ENCODE data around the gene DOCK7. TPM values are rescaled to one million over a fixed set of nuclear protein-coding genes. Genes with fewer than 3 reads are reported as not detected.

Gene DOCK7
- total and polyA plus RNA-seq, 12 donors, result 3.5 to 17.1 (median 11.2) TPM

GRCh38 chr1:62439652-62440371 is 248.4 kb downstream of the DOCK7 start:
- Histone ChIP-seq H3K27ac (no peak overlapping the region), H3K9me3 (no peaks in the 10 kb centered on the region), H3K4me1 (peaks cover 4 to 42% (median 28%) of the 10 kb centered on the region in 9 donors), H3K36me3 (peaks cover 0 to 47% (median 10%) of the 10 kb centered on the region in 9 donors), H3K27me3 (no peaks in the 10 kb centered on the region), H3K4me3 (peak overlapping the region in 1 of 10 donors; percentile 72)
- TF ChIP-seq CTCF (IDR thresholded peaks at IDR 0.05), result no peak
- 83 to 86% methylated on average over 4 of the region's 4 CpGs for WGBS, 2 donors
- intact Hi-C loops (cut with DNase I), result loop anchor here in 1 of 10 donors (5.0 kb wide), 1 partner anchor 342 kb away; the partner anchor contains the start of gene ATG4C
- ATAC-seq (no peak), DNase-seq (no peak)

- peak overlapping the region; percentile 71 to 96 (median 86) for H3K4me3 ChIP-seq
- H3K27ac ChIP-seq, result peak overlapping the region in 4 of 10 donors; percentile 95 to 99 (median 98)
- intact Hi-C loops (cut with DNase I), result loop anchor here in 1 of 10 donors (5.0 kb wide), 1 partner anchor 344 kb away; the partner anchor contains the start of gene ATG4C
- no peak for DNase-seq
- no peak for ATAC-seq
- H3K27me3 ChIP-seq, result no peaks in the 10 kb centered on the region
- peaks cover 0 to 30% (median 5%) of the 10 kb centered on the region in 9 donors for H3K36me3 ChIP-seq
- peaks cover 4 to 42% (median 28%) of the 10 kb centered on the region in 9 donors for H3K4me1 ChIP-seq
- 3 to 5% methylated on average over 7 of the region's 7 CpGs for WGBS, 2 donors
- no peaks in the 10 kb centered on the region for H3K9me3 ChIP-seq
- TF ChIP-seq CTCF (IDR thresholded peaks at IDR 0.05), result no peak
These were observed 250.0 kb downstream of the DOCK7 start for GRCh38 chr1:62438163-62438562.

GRCh38 chr1:62437273-62437940 is 250.8 kb downstream of the DOCK7 start:
- ATAC-seq, result peak in 4 of 8 donors; percentile 2 to 27 (median 2)
- 0 to 1% methylated on average over 57 to 68 of the region's 68 CpGs for WGBS, 2 donors
- Histone ChIP-seq H3K9me3 (no peaks in the 10 kb centered on the region), H3K36me3 (peaks cover 0 to 22% (median 0%) of the 10 kb centered on the region in 9 donors), H3K27ac (peak overlapping the region; percentile 89 to 99 (median 98)), H3K4me1 (peaks cover 4 to 42% (median 28%) of the 10 kb centered on the region in 9 donors), H3K4me3 (peak overlapping the region; percentile 71 to 96 (median 86)), H3K27me3 (no peaks in the 10 kb centered on the region)
- no peak for DNase-seq
- peak in 1 of 9 donors; percentile 5 for TF ChIP-seq CTCF (IDR thresholded peaks at IDR 0.05)
- intact Hi-C loops (cut with DNase I), result loop anchor here in 1 of 10 donors (5.0 kb wide), 1 partner anchor 345 kb away; the partner anchor contains the start of gene ATG4C

Data from heart right ventricle (tissue), 16 donors.